Measurements from ENCODE around the gene DNAJC15. TPM values are rescaled to one million over a fixed set of nuclear protein-coding genes. Genes with fewer than 3 reads are reported as not detected.

The DNAJC15 gene
- polyA plus RNA-seq, 1 donor: 26.7 TPM

- no peak overlapping the region for H3K4me3 ChIP-seq (ENCODE audit: low read length)
- no peak overlapping the region for H3K27ac ChIP-seq (ENCODE audit: low read length)
- WGBS (ENCODE audit: insufficient coverage, low lambda C conversion rate): no CpG with 5 or more reads among the region's 3 CpGs
- no peaks in the 10 kb centered on the region for H3K4me1 ChIP-seq (ENCODE audit: control insufficient read depth, insufficient read depth, low read length)
- H3K36me3 ChIP-seq (ENCODE audit: control insufficient read depth, insufficient read depth, low read length): peaks cover 5% of the 10 kb centered on the region
- no peaks in the 10 kb centered on the region for H3K9me3 ChIP-seq (ENCODE audit: control insufficient read depth, low read depth, low read length)
- no peaks in the 10 kb centered on the region for H3K27me3 ChIP-seq (ENCODE audit: control insufficient read depth, insufficient read depth, low read length)
- no peak for DNase-seq
Measured at GRCh38 chr13:43080199-43080598, 56.8 kb downstream of the DNAJC15 start.

GRCh38 chr13:43081866-43082265, 58.5 kb downstream of the DNAJC15 start:
- Histone ChIP-seq H3K27ac (ENCODE audit: low read length) (no peak overlapping the region), H3K36me3 (ENCODE audit: control insufficient read depth, insufficient read depth, low read length) (peaks cover 5% of the 10 kb centered on the region), H3K4me1 (ENCODE audit: control insufficient read depth, insufficient read depth, low read length) (no peaks in the 10 kb centered on the region), H3K9me3 (ENCODE audit: control insufficient read depth, low read depth, low read length) (no peaks in the 10 kb centered on the region), H3K27me3 (ENCODE audit: control insufficient read depth, insufficient read depth, low read length) (no peaks in the 10 kb centered on the region), H3K4me3 (ENCODE audit: low read length) (no peak overlapping the region)
- no CpG with 5 or more reads among the region's 2 CpGs for WGBS (ENCODE audit: insufficient coverage, low lambda C conversion rate)
- DNase-seq: no peak

- H3K9me3 ChIP-seq (ENCODE audit: control insufficient read depth, low read depth, low read length): no peaks in the 10 kb centered on the region
- H3K36me3 ChIP-seq (ENCODE audit: control insufficient read depth, insufficient read depth, low read length): peaks cover 5% of the 10 kb centered on the region
- no peak overlapping the region for H3K27ac ChIP-seq (ENCODE audit: low read length)
- H3K4me1 ChIP-seq (ENCODE audit: control insufficient read depth, insufficient read depth, low read length): no peaks in the 10 kb centered on the region
- no peaks in the 10 kb centered on the region for H3K27me3 ChIP-seq (ENCODE audit: control insufficient read depth, insufficient read depth, low read length)
- no peak overlapping the region for H3K4me3 ChIP-seq (ENCODE audit: low read length)
- no peak for DNase-seq
Measured at GRCh38 chr13:43083750-43084149, 60.4 kb downstream of the DNAJC15 start.

GRCh38 chr13:43085545-43085944, 62.2 kb downstream of the DNAJC15 start:
- 100% methylated on average over 1 of the region's 1 CpG for WGBS (ENCODE audit: insufficient coverage, low lambda C conversion rate)

GRCh38 chr13:43086181-43086580, 62.8 kb downstream of the DNAJC15 start:
- Histone ChIP-seq H3K4me1 (ENCODE audit: control insufficient read depth, insufficient read depth, low read length) (no peaks in the 10 kb centered on the region), H3K9me3 (ENCODE audit: control insufficient read depth, low read depth, low read length) (no peaks in the 10 kb centered on the region), H3K27ac (ENCODE audit: low read length) (no peak overlapping the region), H3K27me3 (ENCODE audit: control insufficient read depth, insufficient read depth, low read length) (no peaks in the 10 kb centered on the region), H3K4me3 (ENCODE audit: low read length) (no peak overlapping the region), H3K36me3 (ENCODE audit: control insufficient read depth, insufficient read depth, low read length) (peaks cover 7% of the 10 kb centered on the region)
- DNase-seq: no peak

More at GRCh38 chr13:43085545-43085944, 62.2 kb downstream of the DNAJC15 start:
- H3K36me3 ChIP-seq (ENCODE audit: control insufficient read depth, insufficient read depth, low read length): peaks cover 7% of the 10 kb centered on the region
- no peaks in the 10 kb centered on the region for H3K4me1 ChIP-seq (ENCODE audit: control insufficient read depth, insufficient read depth, low read length)
- no peak overlapping the region for H3K27ac ChIP-seq (ENCODE audit: low read length)
- no peaks in the 10 kb centered on the region for H3K9me3 ChIP-seq (ENCODE audit: control insufficient read depth, low read depth, low read length)
- H3K4me3 ChIP-seq (ENCODE audit: low read length): no peak overlapping the region
- H3K27me3 ChIP-seq (ENCODE audit: control insufficient read depth, insufficient read depth, low read length): no peaks in the 10 kb centered on the region
- no peak for DNase-seq

- H3K36me3 ChIP-seq (ENCODE audit: control insufficient read depth, insufficient read depth, low read length): peaks cover 6% of the 10 kb centered on the region
- no peak overlapping the region for H3K4me3 ChIP-seq (ENCODE audit: low read length)
- H3K27ac ChIP-seq (ENCODE audit: low read length): no peak overlapping the region
- H3K9me3 ChIP-seq (ENCODE audit: control insufficient read depth, low read depth, low read length): no peaks in the 10 kb centered on the region
- H3K4me1 ChIP-seq (ENCODE audit: control insufficient read depth, insufficient read depth, low read length): no peaks in the 10 kb centered on the region
- WGBS (ENCODE audit: insufficient coverage, low lambda C conversion rate): 86% methylated on average over 2 of the region's 4 CpGs
- H3K27me3 ChIP-seq (ENCODE audit: control insufficient read depth, insufficient read depth, low read length): no peaks in the 10 kb centered on the region
- DNase-seq: no peak
Measured at GRCh38 chr13:43088093-43088511, 64.7 kb downstream of the DNAJC15 start.

GRCh38 chr13:43089912-43090498, 66.6 kb downstream of the DNAJC15 start:
- DNase-seq: no peak
- Histone ChIP-seq H3K4me3 (ENCODE audit: low read length) (no peak overlapping the region), H3K36me3 (ENCODE audit: control insufficient read depth, insufficient read depth, low read length) (peaks cover 9% of the 10 kb centered on the region), H3K9me3 (ENCODE audit: control insufficient read depth, low read depth, low read length) (no peaks in the 10 kb centered on the region), H3K27ac (ENCODE audit: low read length) (no peak overlapping the region), H3K27me3 (ENCODE audit: control insufficient read depth, insufficient read depth, low read length) (no peaks in the 10 kb centered on the region), H3K4me1 (ENCODE audit: control insufficient read depth, insufficient read depth, low read length) (no peaks in the 10 kb centered on the region)
- no CpG with 5 or more reads among the region's 1 CpG for WGBS (ENCODE audit: insufficient coverage, low lambda C conversion rate)

- DNase-seq: no peak
- H3K9me3 ChIP-seq (ENCODE audit: control insufficient read depth, low read depth, low read length): no peaks in the 10 kb centered on the region
- H3K27me3 ChIP-seq (ENCODE audit: control insufficient read depth, insufficient read depth, low read length): no peaks in the 10 kb centered on the region
- peaks cover 8% of the 10 kb centered on the region for H3K36me3 ChIP-seq (ENCODE audit: control insufficient read depth, insufficient read depth, low read length)
- no peaks in the 10 kb centered on the region for H3K4me1 ChIP-seq (ENCODE audit: control insufficient read depth, insufficient read depth, low read length)
- no peak overlapping the region for H3K4me3 ChIP-seq (ENCODE audit: low read length)
- H3K27ac ChIP-seq (ENCODE audit: low read length): no peak overlapping the region
- WGBS (ENCODE audit: insufficient coverage, low lambda C conversion rate): 83% methylated on average over 1 of the region's 1 CpG
Measured at GRCh38 chr13:43094901-43095300, 71.5 kb downstream of the DNAJC15 start.

GRCh38 chr13:43095771-43096719, 72.7 kb downstream of the DNAJC15 start:
- WGBS (ENCODE audit: insufficient coverage, low lambda C conversion rate): 100% methylated on average over 1 of the region's 2 CpGs
- H3K27ac ChIP-seq (ENCODE audit: low read length): no peak overlapping the region
- DNase-seq: no peak

GRCh38 chr13:43100667-43101066, 77.3 kb downstream of the DNAJC15 start:
- peaks cover 3% of the 10 kb centered on the region for H3K36me3 ChIP-seq (ENCODE audit: control insufficient read depth, insufficient read depth, low read length)
- no peak overlapping the region for H3K4me3 ChIP-seq (ENCODE audit: low read length)
- no peak for DNase-seq
- WGBS (ENCODE audit: insufficient coverage, low lambda C conversion rate): 100% methylated on average over 2 of the region's 2 CpGs
- H3K4me1 ChIP-seq (ENCODE audit: control insufficient read depth, insufficient read depth, low read length): no peaks in the 10 kb centered on the region
- H3K27ac ChIP-seq (ENCODE audit: low read length): no peak overlapping the region
- peaks cover 8% of the 10 kb centered on the region for H3K9me3 ChIP-seq (ENCODE audit: control insufficient read depth, low read depth, low read length)
- no peaks in the 10 kb centered on the region for H3K27me3 ChIP-seq (ENCODE audit: control insufficient read depth, insufficient read depth, low read length)

More at GRCh38 chr13:43095771-43096719, 72.7 kb downstream of the DNAJC15 start:
- Histone ChIP-seq H3K27me3 (ENCODE audit: control insufficient read depth, insufficient read depth, low read length) (no peaks in the 10 kb centered on the region), H3K4me3 (ENCODE audit: low read length) (no peak overlapping the region), H3K4me1 (ENCODE audit: control insufficient read depth, insufficient read depth, low read length) (no peaks in the 10 kb centered on the region), H3K9me3 (ENCODE audit: control insufficient read depth, low read depth, low read length) (peaks cover 4% of the 10 kb centered on the region), H3K36me3 (ENCODE audit: control insufficient read depth, insufficient read depth, low read length) (peaks cover 8% of the 10 kb centered on the region)
